Muscle layer of colon (tissue), 2 donors: ENCODE data around the gene KLHL29.
"Not testable (repeated sequence)": the region's sequence is repeated elsewhere in the genome, so short reads cannot be mapped to it uniquely, and the experiment has no call there.

Source experiments
- H3K27ac ChIP-seq: one replicate; pipeline ENCODE4 v1.7.0; 2013; ENCODE audit warnings: low read depth, mild to moderate bottlenecking, low read length, moderate library complexity
- H3K27me3 ChIP-seq, 2 donors: one replicate each; pipeline ENCODE4 v1.7.0; 2013; ENCODE audit warnings: low read length in 2 of 2, mild to moderate bottlenecking in 2 of 2; ENCODE audit not compliant: insufficient read depth in 2 of 2, control insufficient read depth in 1 of 2
- H3K36me3 ChIP-seq: one replicate; pipeline ENCODE4 v1.7.0; 2013; ENCODE audit warnings: mild to moderate bottlenecking, low read length; ENCODE audit not compliant: insufficient read depth
- H3K4me1 ChIP-seq: one replicate; pipeline ENCODE4 v1.7.0; 2013; ENCODE audit warnings: mild to moderate bottlenecking, low read length; ENCODE audit not compliant: insufficient read depth
- H3K4me3 ChIP-seq, 2 donors: one replicate each; pipeline ENCODE4 v1.7.0; 2013; ENCODE audit warnings: low read length in 2 of 2, low read depth in 1 of 2, mild to moderate bottlenecking in 1 of 2, moderate library complexity in 1 of 2
- H3K9ac ChIP-seq: one replicate; pipeline ENCODE4 v1.7.0; 2013; ENCODE audit warnings: low read length
- H3K9me3 ChIP-seq: one replicate; pipeline ENCODE4 v1.7.0; 2013; ENCODE audit warnings: mild to moderate bottlenecking, low read length
- donor health status: abdominal sarcoma.
- donor health status: Adenocarcinoma of cecum.

The KLHL29 gene

GRCh38 chr2:23386339-23387220 is 1.6 kb downstream of the KLHL29 start:
- Histone ChIP-seq H3K27me3 (peaks cover 0 to 11% of the 10 kb centered on the region in 2 donors), H3K9me3 (no peaks in the 10 kb centered on the region), H3K9ac (peak overlapping the region; percentile 64), H3K27ac (peak overlapping the region; percentile 85), H3K4me1 (peaks cover 14% of the 10 kb centered on the region), H3K36me3 (no peaks in the 10 kb centered on the region), H3K4me3 (peak overlapping the region; percentile 82 to 89)

- peak overlapping the region; percentile 82 to 89 for H3K4me3 ChIP-seq
- no peaks in the 10 kb centered on the region for H3K9me3 ChIP-seq
- H3K27me3 ChIP-seq = peaks cover 0 to 11% of the 10 kb centered on the region in 2 donors
- H3K27ac ChIP-seq = peak overlapping the region; percentile 85
- peaks cover 14% of the 10 kb centered on the region for H3K4me1 ChIP-seq
- no peaks in the 10 kb centered on the region for H3K36me3 ChIP-seq
- H3K9ac ChIP-seq = peak overlapping the region; percentile 64
These were observed 2.2 kb downstream of the KLHL29 start for GRCh38 chr2:23387221-23387550.

- Histone ChIP-seq H3K36me3 (no peaks in the 10 kb centered on the region), H3K27me3 (peaks cover 0 to 11% of the 10 kb centered on the region in 2 donors), H3K9me3 (no peaks in the 10 kb centered on the region), H3K9ac (no peak overlapping the region), H3K27ac (no peak overlapping the region), H3K4me3 (no peak overlapping the region), H3K4me1 (peaks cover 17% of the 10 kb centered on the region)
These were observed 2.9 kb downstream of the KLHL29 start for GRCh38 chr2:23387845-23388244.

- H3K36me3 ChIP-seq = no peaks in the 10 kb centered on the region
- H3K27me3 ChIP-seq = peaks cover 0 to 11% of the 10 kb centered on the region in 2 donors
- H3K9ac ChIP-seq = no peak overlapping the region
- H3K4me1 ChIP-seq = peaks cover 21% of the 10 kb centered on the region
- H3K4me3 ChIP-seq = no peak overlapping the region
- no peaks in the 10 kb centered on the region for H3K9me3 ChIP-seq
- no peak overlapping the region for H3K27ac ChIP-seq
These were observed 3.3 kb downstream of the KLHL29 start for GRCh38 chr2:23388294-23388693.

GRCh38 chr2:23388756-23389514 is 4.0 kb downstream of the KLHL29 start:
- Histone ChIP-seq H3K27ac (no peak overlapping the region), H3K36me3 (no peaks in the 10 kb centered on the region), H3K4me3 (no peak overlapping the region), H3K9ac (no peak overlapping the region), H3K4me1 (peaks cover 21% of the 10 kb centered on the region), H3K9me3 (no peaks in the 10 kb centered on the region), H3K27me3 (peaks cover 0 to 11% of the 10 kb centered on the region in 2 donors)

GRCh38 chr2:23390152-23390551 is 5.2 kb downstream of the KLHL29 start:
- Histone ChIP-seq H3K27ac (no peak overlapping the region), H3K36me3 (no peaks in the 10 kb centered on the region), H3K9me3 (no peaks in the 10 kb centered on the region), H3K9ac (no peak overlapping the region), H3K4me3 (no peak overlapping the region), H3K4me1 (peaks cover 21% of the 10 kb centered on the region), H3K27me3 (peaks cover 0 to 11% of the 10 kb centered on the region in 2 donors)

GRCh38 chr2:23391237-23391736 is 6.3 kb downstream of the KLHL29 start:
- H3K27ac ChIP-seq, H3K27me3 ChIP-seq, H3K9me3 ChIP-seq, H3K9ac ChIP-seq, H3K4me3 ChIP-seq, H3K36me3 ChIP-seq: not testable (repeated sequence)
- H3K4me1 ChIP-seq = peaks cover 21% of the 10 kb centered on the region

GRCh38 chr2:23393722-23394121 is 8.7 kb downstream of the KLHL29 start:
- H3K27me3 ChIP-seq = no peaks in the 10 kb centered on the region
- H3K4me1 ChIP-seq = peaks cover 13% of the 10 kb centered on the region
- H3K9me3 ChIP-seq = no peaks in the 10 kb centered on the region
- no peaks in the 10 kb centered on the region for H3K36me3 ChIP-seq
- H3K4me3 ChIP-seq = no peak overlapping the region
- no peak overlapping the region for H3K9ac ChIP-seq
- H3K27ac ChIP-seq = no peak overlapping the region

GRCh38 chr2:23394700-23395099 is 9.7 kb downstream of the KLHL29 start:
- H3K9me3 ChIP-seq = no peaks in the 10 kb centered on the region
- H3K36me3 ChIP-seq = no peaks in the 10 kb centered on the region
- H3K4me3 ChIP-seq = no peak overlapping the region
- peaks cover 11% of the 10 kb centered on the region for H3K4me1 ChIP-seq
- no peak overlapping the region for H3K27ac ChIP-seq
- H3K9ac ChIP-seq = no peak overlapping the region
- H3K27me3 ChIP-seq = no peaks in the 10 kb centered on the region

GRCh38 chr2:23397478-23397877 is 12.5 kb downstream of the KLHL29 start:
- Histone ChIP-seq H3K4me1 (peaks cover 8% of the 10 kb centered on the region), H3K9me3 (no peaks in the 10 kb centered on the region), H3K36me3 (no peaks in the 10 kb centered on the region), H3K9ac (no peak overlapping the region), H3K27me3 (no peaks in the 10 kb centered on the region), H3K27ac (no peak overlapping the region), H3K4me3 (no peak overlapping the region)

GRCh38 chr2:23399674-23400261 is 14.8 kb downstream of the KLHL29 start:
- no peak overlapping the region for H3K27ac ChIP-seq
- no peak overlapping the region for H3K9ac ChIP-seq
- no peaks in the 10 kb centered on the region for H3K27me3 ChIP-seq
- H3K4me1 ChIP-seq = peaks cover 18% of the 10 kb centered on the region
- H3K4me3 ChIP-seq = no peak overlapping the region
- no peaks in the 10 kb centered on the region for H3K9me3 ChIP-seq
- H3K36me3 ChIP-seq = no peaks in the 10 kb centered on the region
